ENCODE data around the gene AGT.
"Not testable (repeated sequence)": the region's sequence is repeated elsewhere in the genome, so short reads cannot be mapped to it uniquely, and the experiment has no call there.

Gene AGT

GRCh38 chr1:230704830-230705229 lies 9.1 kb downstream of the AGT start:
- Histone ChIP-seq H3K27ac (ENCODE audit: low read depth, low read length) (no peak overlapping the region), H3K27me3 (ENCODE audit: control insufficient read depth in 1 of 2, insufficient read depth in 2 of 2, low read length in 2 of 2) (no peaks in the 10 kb centered on the region), H3K36me3 (ENCODE audit: insufficient read depth, low read length) (no peaks in the 10 kb centered on the region), H3K4me1 (ENCODE audit: insufficient read depth, low read length) (no peaks in the 10 kb centered on the region), H3K9ac (ENCODE audit: low read length) (no peak overlapping the region), H3K9me3 (ENCODE audit: low read length) (no peaks in the 10 kb centered on the region), H3K4me3 (ENCODE audit: low read depth in 1 of 2, low read length in 2 of 2) (no peak overlapping the region)

- no peak overlapping the region for H3K27ac ChIP-seq (ENCODE audit: low read depth, low read length)
- no peak overlapping the region for H3K9ac ChIP-seq (ENCODE audit: low read length)
- H3K4me3 ChIP-seq (ENCODE audit: low read depth in 1 of 2, low read length in 2 of 2) = no peak overlapping the region
- H3K4me1 ChIP-seq (ENCODE audit: insufficient read depth, low read length) = no peaks in the 10 kb centered on the region
- no peaks in the 10 kb centered on the region for H3K36me3 ChIP-seq (ENCODE audit: insufficient read depth, low read length)
- no peaks in the 10 kb centered on the region for H3K9me3 ChIP-seq (ENCODE audit: low read length)
- H3K27me3 ChIP-seq (ENCODE audit: control insufficient read depth in 1 of 2, insufficient read depth in 2 of 2, low read length in 2 of 2) = no peaks in the 10 kb centered on the region
These were observed 10.1 kb downstream of the AGT start for GRCh38 chr1:230703679-230704385.

- Histone ChIP-seq H3K9me3 (ENCODE audit: low read length) (no peaks in the 10 kb centered on the region), H3K27me3 (ENCODE audit: control insufficient read depth in 1 of 2, insufficient read depth in 2 of 2, low read length in 2 of 2) (no peaks in the 10 kb centered on the region), H3K36me3 (ENCODE audit: insufficient read depth, low read length) (no peaks in the 10 kb centered on the region), H3K27ac (ENCODE audit: low read depth, low read length) (no peak overlapping the region), H3K9ac (ENCODE audit: low read length) (no peak overlapping the region), H3K4me1 (ENCODE audit: insufficient read depth, low read length) (no peaks in the 10 kb centered on the region), H3K4me3 (ENCODE audit: low read depth in 1 of 2, low read length in 2 of 2) (no peak overlapping the region)
These were observed 10.8 kb downstream of the AGT start for GRCh38 chr1:230702934-230703678.

- H3K27me3 ChIP-seq (ENCODE audit: control insufficient read depth in 1 of 2, insufficient read depth in 2 of 2, low read length in 2 of 2) = no peaks in the 10 kb centered on the region
- H3K9ac ChIP-seq (ENCODE audit: low read length) = no peak overlapping the region
- no peak overlapping the region for H3K4me3 ChIP-seq (ENCODE audit: low read depth in 1 of 2, low read length in 2 of 2)
- H3K36me3 ChIP-seq (ENCODE audit: insufficient read depth, low read length) = no peaks in the 10 kb centered on the region
- H3K4me1 ChIP-seq (ENCODE audit: insufficient read depth, low read length) = no peaks in the 10 kb centered on the region
- no peak overlapping the region for H3K27ac ChIP-seq (ENCODE audit: low read depth, low read length)
- no peaks in the 10 kb centered on the region for H3K9me3 ChIP-seq (ENCODE audit: low read length)
These were observed 11.8 kb downstream of the AGT start for GRCh38 chr1:230701895-230702768.

GRCh38 chr1:230701434-230701833 lies 12.5 kb downstream of the AGT start:
- H3K27ac ChIP-seq (ENCODE audit: low read depth, low read length) = no peak overlapping the region
- no peaks in the 10 kb centered on the region for H3K9me3 ChIP-seq (ENCODE audit: low read length)
- no peaks in the 10 kb centered on the region for H3K4me1 ChIP-seq (ENCODE audit: insufficient read depth, low read length)
- no peak overlapping the region for H3K9ac ChIP-seq (ENCODE audit: low read length)
- H3K36me3 ChIP-seq (ENCODE audit: insufficient read depth, low read length) = no peaks in the 10 kb centered on the region
- H3K4me3 ChIP-seq (ENCODE audit: low read depth in 1 of 2, low read length in 2 of 2) = no peak overlapping the region
- H3K27me3 ChIP-seq (ENCODE audit: control insufficient read depth in 1 of 2, insufficient read depth in 2 of 2, low read length in 2 of 2) = no peaks in the 10 kb centered on the region

- H3K4me1 ChIP-seq (ENCODE audit: insufficient read depth, low read length) = no peaks in the 10 kb centered on the region
- no peaks in the 10 kb centered on the region for H3K9me3 ChIP-seq (ENCODE audit: low read length)
- H3K4me3 ChIP-seq (ENCODE audit: low read depth in 1 of 2, low read length in 2 of 2) = no peak overlapping the region
- no peaks in the 10 kb centered on the region for H3K36me3 ChIP-seq (ENCODE audit: insufficient read depth, low read length)
- no peak overlapping the region for H3K27ac ChIP-seq (ENCODE audit: low read depth, low read length)
- H3K9ac ChIP-seq (ENCODE audit: low read length) = no peak overlapping the region
- no peaks in the 10 kb centered on the region for H3K27me3 ChIP-seq (ENCODE audit: control insufficient read depth in 1 of 2, insufficient read depth in 2 of 2, low read length in 2 of 2)
These were observed 13.8 kb downstream of the AGT start for GRCh38 chr1:230700132-230700531.

- Histone ChIP-seq H3K36me3 (ENCODE audit: insufficient read depth, low read length) (no peaks in the 10 kb centered on the region), H3K9ac (ENCODE audit: low read length) (no peak overlapping the region), H3K9me3 (ENCODE audit: low read length) (no peaks in the 10 kb centered on the region), H3K4me3 (ENCODE audit: low read depth in 1 of 2, low read length in 2 of 2) (no peak overlapping the region), H3K4me1 (ENCODE audit: insufficient read depth, low read length) (no peaks in the 10 kb centered on the region), H3K27ac (ENCODE audit: low read depth, low read length) (no peak overlapping the region), H3K27me3 (ENCODE audit: control insufficient read depth in 1 of 2, insufficient read depth in 2 of 2, low read length in 2 of 2) (no peaks in the 10 kb centered on the region)
These were observed 14.2 kb downstream of the AGT start for GRCh38 chr1:230699716-230700115.

GRCh38 chr1:230698964-230699363 lies 15.0 kb downstream of the AGT start:
- not testable (repeated sequence) for H3K9ac ChIP-seq (ENCODE audit: low read length); H3K9me3 ChIP-seq (ENCODE audit: low read length); H3K4me3 ChIP-seq (ENCODE audit: low read depth in 1 of 2, low read length in 2 of 2); H3K27ac ChIP-seq (ENCODE audit: low read depth, low read length); H3K27me3 ChIP-seq (ENCODE audit: control insufficient read depth in 1 of 2, insufficient read depth in 2 of 2, low read length in 2 of 2); H3K36me3 ChIP-seq (ENCODE audit: insufficient read depth, low read length); H3K4me1 ChIP-seq (ENCODE audit: insufficient read depth, low read length)

GRCh38 chr1:230698130-230698529 lies 15.8 kb downstream of the AGT start:
- H3K27ac ChIP-seq (ENCODE audit: low read depth, low read length) = no peak overlapping the region

GRCh38 chr1:230696722-230697437 lies 17.0 kb downstream of the AGT start:
- no peaks in the 10 kb centered on the region for H3K27me3 ChIP-seq (ENCODE audit: control insufficient read depth in 1 of 2, insufficient read depth in 2 of 2, low read length in 2 of 2)
- no peak overlapping the region for H3K27ac ChIP-seq (ENCODE audit: low read depth, low read length)
- H3K4me3 ChIP-seq (ENCODE audit: low read depth in 1 of 2, low read length in 2 of 2) = no peak overlapping the region
- H3K9ac ChIP-seq (ENCODE audit: low read length) = no peak overlapping the region
- no peaks in the 10 kb centered on the region for H3K9me3 ChIP-seq (ENCODE audit: low read length)
- peaks cover 22% of the 10 kb centered on the region for H3K36me3 ChIP-seq (ENCODE audit: insufficient read depth, low read length)
- no peaks in the 10 kb centered on the region for H3K4me1 ChIP-seq (ENCODE audit: insufficient read depth, low read length)

More at GRCh38 chr1:230698130-230698529, 15.8 kb downstream of the AGT start:
- Histone ChIP-seq H3K9me3 (ENCODE audit: low read length) (no peaks in the 10 kb centered on the region), H3K36me3 (ENCODE audit: insufficient read depth, low read length) (peaks cover 14% of the 10 kb centered on the region), H3K4me1 (ENCODE audit: insufficient read depth, low read length) (no peaks in the 10 kb centered on the region), H3K4me3 (ENCODE audit: low read depth in 1 of 2, low read length in 2 of 2) (no peak overlapping the region), H3K9ac (ENCODE audit: low read length) (no peak overlapping the region), H3K27me3 (ENCODE audit: control insufficient read depth in 1 of 2, insufficient read depth in 2 of 2, low read length in 2 of 2) (no peaks in the 10 kb centered on the region)

- no peaks in the 10 kb centered on the region for H3K27me3 ChIP-seq (ENCODE audit: control insufficient read depth in 1 of 2, insufficient read depth in 2 of 2, low read length in 2 of 2)
- no peaks in the 10 kb centered on the region for H3K4me1 ChIP-seq (ENCODE audit: insufficient read depth, low read length)
- H3K4me3 ChIP-seq (ENCODE audit: low read depth in 1 of 2, low read length in 2 of 2) = no peak overlapping the region
- no peaks in the 10 kb centered on the region for H3K9me3 ChIP-seq (ENCODE audit: low read length)
- H3K27ac ChIP-seq (ENCODE audit: low read depth, low read length) = no peak overlapping the region
- peaks cover 28% of the 10 kb centered on the region for H3K36me3 ChIP-seq (ENCODE audit: insufficient read depth, low read length)
- H3K9ac ChIP-seq (ENCODE audit: low read length) = no peak overlapping the region
These were observed 17.7 kb downstream of the AGT start for GRCh38 chr1:230696218-230696617.

All from muscle layer of colon (tissue), 2 donors.